Measurements from ENCODE around the gene EHD3. TPM values are rescaled to one million over a fixed set of nuclear protein-coding genes. Genes with fewer than 3 reads are reported as not detected.

The EHD3 gene
- total RNA-seq, 2 experiments from 2014 or later: 0.05 to 0.21 TPM

DNA sequence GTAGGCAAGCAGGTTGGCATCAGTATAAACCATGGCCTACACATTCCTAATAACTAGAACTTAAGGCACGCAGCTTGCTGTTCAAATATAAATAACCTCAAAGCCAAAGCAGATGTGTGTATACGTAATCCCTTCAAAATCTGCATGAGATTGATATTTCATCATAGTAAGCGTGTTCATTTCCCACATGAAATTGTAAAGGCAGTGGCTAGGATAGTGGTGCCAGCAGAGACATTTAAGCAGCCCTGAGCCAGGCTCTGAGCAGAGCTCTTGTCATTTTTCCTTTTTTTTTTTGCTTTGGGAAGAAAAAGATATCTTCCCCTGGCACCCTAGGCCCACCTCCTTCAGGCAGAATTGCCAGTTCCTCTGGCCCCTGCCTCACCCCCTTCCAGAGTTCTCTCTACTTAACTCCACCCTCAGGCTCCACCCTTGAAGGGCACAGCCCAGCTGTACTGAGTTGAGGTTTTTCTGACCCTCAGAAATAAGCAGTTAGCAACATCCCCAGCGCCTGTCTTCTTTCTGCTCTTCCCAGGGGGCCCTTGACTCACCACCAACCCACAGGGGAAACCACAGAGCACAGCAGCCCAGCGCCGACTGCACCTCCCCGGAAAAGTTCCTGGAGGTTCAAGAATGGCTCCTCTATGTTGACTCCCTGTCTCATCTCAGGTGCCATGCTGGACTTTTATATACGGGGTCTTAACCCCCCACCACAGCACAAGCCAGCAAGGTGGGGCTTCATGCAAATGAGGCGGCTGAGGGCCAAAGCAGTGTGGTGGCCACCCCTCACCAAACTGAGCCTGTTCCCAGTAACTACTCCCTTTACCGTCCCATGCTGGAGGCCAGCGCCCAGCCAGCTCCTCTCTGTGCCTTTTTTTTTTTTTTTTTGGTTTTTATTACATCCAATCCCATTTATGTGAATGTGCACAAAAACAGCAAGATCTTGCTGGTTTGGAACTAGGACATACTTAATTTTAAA, 84.7 kb downstream of the EHD3 start:
- H3K27ac Mint-ChIP-seq: peak overlapping the region; percentile 66
- H3K4me1 Mint-ChIP-seq (ENCODE audit: low read depth): peaks cover 53% of the 10 kb centered on the region
- no peaks in the 10 kb centered on the region for H3K9me3 Mint-ChIP-seq (ENCODE audit: insufficient read depth)
- CTCF ChIA-PET: interaction anchor here (1.2 to 1.6 kb wide), 2 partner anchors 14 to 607 kb away, joined by 3 to 4 read pairs; no protein-coding TSS in a partner anchor
- H3K36me3 Mint-ChIP-seq (ENCODE audit: low read depth): no peaks in the 10 kb centered on the region
- ATAC-seq (peak; percentile 73), DNase-seq (peak; percentile 61)
- H3K27me3 Mint-ChIP-seq (ENCODE audit: low read depth): peaks cover 5% of the 10 kb centered on the region
- POLR2A ChIA-PET: interaction anchor here (0.6 kb wide), 1 partner anchor 18 kb away, joined by 3 read pairs; no protein-coding TSS in a partner anchor
- H3K4me3 Mint-ChIP-seq: peak overlapping the region; percentile 27

Other genes starting within 250 kb of the EHD3 start
- gene GALNT14, start 95.7 kb upstream of the EHD3 start, total RNA-seq: not detected
- gene CAPN14, start 16.6 kb upstream of the EHD3 start, total RNA-seq: not detected
- gene XDH, start 180.6 kb downstream of the EHD3 start, total RNA-seq: not detected

Measured in activated CD8-positive, alpha-beta T cell treated with anti-CD3 and anti-CD28 coated beads, Interleukin-2, amount 10 ng/mL, durations not matched to agents 7 days and 5 days (primary cell).